ENCODE measurements around the gene LRCH2.

The LRCH2 gene

GRCh38 chrX:115183980-115184379, 49.9 kb downstream of the LRCH2 start:
- no peaks in the 10 kb centered on the region for H3K27me3 Mint-ChIP-seq
- peaks cover 3% of the 10 kb centered on the region for H3K9me3 Mint-ChIP-seq
- DNase-seq = no peak
- no peak overlapping the region for H3K27ac Mint-ChIP-seq
- no peaks in the 10 kb centered on the region for H3K36me3 Mint-ChIP-seq (ENCODE audit: low read depth)
- H3K4me1 Mint-ChIP-seq = no peaks in the 10 kb centered on the region
- ATAC-seq = no peak
- H3K4me3 Mint-ChIP-seq = no peak overlapping the region

GRCh38 chrX:115178473-115178872, 55.4 kb downstream of the LRCH2 start:
- H3K27ac Mint-ChIP-seq = no peak overlapping the region
- H3K4me1 Mint-ChIP-seq = no peaks in the 10 kb centered on the region
- no peaks in the 10 kb centered on the region for H3K9me3 Mint-ChIP-seq
- H3K27me3 Mint-ChIP-seq = no peaks in the 10 kb centered on the region
- H3K36me3 Mint-ChIP-seq (ENCODE audit: low read depth) = no peaks in the 10 kb centered on the region
- H3K4me3 Mint-ChIP-seq = no peak overlapping the region
- no peak for ATAC-seq
- DNase-seq = no peak

- no peaks in the 10 kb centered on the region for H3K27me3 Mint-ChIP-seq
- H3K36me3 Mint-ChIP-seq (ENCODE audit: low read depth) = no peaks in the 10 kb centered on the region
- no peak for ATAC-seq
- H3K4me3 Mint-ChIP-seq = no peak overlapping the region
- H3K9me3 Mint-ChIP-seq = no peaks in the 10 kb centered on the region
- no peaks in the 10 kb centered on the region for H3K4me1 Mint-ChIP-seq
- H3K27ac Mint-ChIP-seq = no peak overlapping the region
- DNase-seq = no peak
These were observed 56.0 kb downstream of the LRCH2 start for GRCh38 chrX:115177932-115178331.

GRCh38 chrX:115174548-115174947, 59.3 kb downstream of the LRCH2 start:
- no peak overlapping the region for H3K27ac Mint-ChIP-seq
- no peaks in the 10 kb centered on the region for H3K9me3 Mint-ChIP-seq
- ATAC-seq (no peak), DNase-seq (no peak)
- H3K4me1 Mint-ChIP-seq = no peaks in the 10 kb centered on the region
- H3K27me3 Mint-ChIP-seq = no peaks in the 10 kb centered on the region
- H3K36me3 Mint-ChIP-seq (ENCODE audit: low read depth) = no peaks in the 10 kb centered on the region
- no peak overlapping the region for H3K4me3 Mint-ChIP-seq

GRCh38 chrX:115173181-115173580, 60.7 kb downstream of the LRCH2 start:
- no peaks in the 10 kb centered on the region for H3K9me3 Mint-ChIP-seq
- DNase-seq = no peak
- no peak for ATAC-seq
- H3K4me1 Mint-ChIP-seq = no peaks in the 10 kb centered on the region
- no peaks in the 10 kb centered on the region for H3K36me3 Mint-ChIP-seq (ENCODE audit: low read depth)
- H3K27ac Mint-ChIP-seq = no peak overlapping the region
- H3K27me3 Mint-ChIP-seq = no peaks in the 10 kb centered on the region
- H3K4me3 Mint-ChIP-seq = no peak overlapping the region

- Mint-ChIP-seq H3K27ac (no peak overlapping the region), H3K27me3 (no peaks in the 10 kb centered on the region), H3K4me1 (no peaks in the 10 kb centered on the region), H3K9me3 (no peaks in the 10 kb centered on the region), H3K4me3 (no peak overlapping the region), H3K36me3 (ENCODE audit: low read depth) (no peaks in the 10 kb centered on the region)
- DNase-seq (no peak), ATAC-seq (no peak)
These were observed 86.7 kb downstream of the LRCH2 start for GRCh38 chrX:115147220-115147619.

- no peak overlapping the region for H3K4me3 Mint-ChIP-seq
- H3K4me1 Mint-ChIP-seq = no peaks in the 10 kb centered on the region
- ATAC-seq (no peak), DNase-seq (no peak)
- H3K36me3 Mint-ChIP-seq (ENCODE audit: low read depth) = no peaks in the 10 kb centered on the region
- H3K27me3 Mint-ChIP-seq = no peaks in the 10 kb centered on the region
- no peaks in the 10 kb centered on the region for H3K9me3 Mint-ChIP-seq
- no peak overlapping the region for H3K27ac Mint-ChIP-seq
These were observed 91.8 kb downstream of the LRCH2 start for GRCh38 chrX:115142057-115142456.

- DNase-seq = no peak
- H3K27me3 Mint-ChIP-seq = no peaks in the 10 kb centered on the region
- H3K4me1 Mint-ChIP-seq = no peaks in the 10 kb centered on the region
- H3K36me3 Mint-ChIP-seq (ENCODE audit: low read depth) = no peaks in the 10 kb centered on the region
- no peak for ATAC-seq
- H3K4me3 Mint-ChIP-seq = no peak overlapping the region
- H3K9me3 Mint-ChIP-seq = no peaks in the 10 kb centered on the region
- H3K27ac Mint-ChIP-seq = no peak overlapping the region
These were observed 95.9 kb downstream of the LRCH2 start for GRCh38 chrX:115138040-115138439.

- Mint-ChIP-seq H3K36me3 (ENCODE audit: low read depth) (no peaks in the 10 kb centered on the region), H3K4me3 (no peak overlapping the region), H3K27me3 (no peaks in the 10 kb centered on the region), H3K4me1 (no peaks in the 10 kb centered on the region), H3K27ac (no peak overlapping the region), H3K9me3 (no peaks in the 10 kb centered on the region)
- ATAC-seq (no peak), DNase-seq (no peak)
These were observed 99.5 kb downstream of the LRCH2 start for GRCh38 chrX:115134382-115134781.

GRCh38 chrX:115112411-115112810, 121.5 kb downstream of the LRCH2 start:
- H3K4me1 Mint-ChIP-seq = no peaks in the 10 kb centered on the region
- no peak for DNase-seq
- ATAC-seq = no peak
- H3K27me3 Mint-ChIP-seq = no peaks in the 10 kb centered on the region
- no peak overlapping the region for H3K27ac Mint-ChIP-seq
- H3K36me3 Mint-ChIP-seq (ENCODE audit: low read depth) = no peaks in the 10 kb centered on the region
- no peak overlapping the region for H3K4me3 Mint-ChIP-seq
- peaks cover 4% of the 10 kb centered on the region for H3K9me3 Mint-ChIP-seq

GRCh38 chrX:115098897-115099296, 135.0 kb downstream of the LRCH2 start:
- H3K36me3 Mint-ChIP-seq (ENCODE audit: low read depth) = no peaks in the 10 kb centered on the region
- H3K27ac Mint-ChIP-seq = no peak overlapping the region
- no peaks in the 10 kb centered on the region for H3K9me3 Mint-ChIP-seq
- no peaks in the 10 kb centered on the region for H3K27me3 Mint-ChIP-seq
- ATAC-seq (no peak), DNase-seq (no peak)
- no peaks in the 10 kb centered on the region for H3K4me1 Mint-ChIP-seq
- no peak overlapping the region for H3K4me3 Mint-ChIP-seq

GRCh38 chrX:115093191-115093590, 140.7 kb downstream of the LRCH2 start:
- Mint-ChIP-seq H3K4me1 (no peaks in the 10 kb centered on the region), H3K27ac (no peak overlapping the region), H3K36me3 (ENCODE audit: low read depth) (no peaks in the 10 kb centered on the region), H3K9me3 (no peaks in the 10 kb centered on the region), H3K27me3 (no peaks in the 10 kb centered on the region), H3K4me3 (no peak overlapping the region)
- ATAC-seq = no peak
- DNase-seq = no peak

GRCh38 chrX:115089419-115089818, 144.5 kb downstream of the LRCH2 start:
- no peaks in the 10 kb centered on the region for H3K27me3 Mint-ChIP-seq
- H3K4me3 Mint-ChIP-seq = no peak overlapping the region
- H3K4me1 Mint-ChIP-seq = no peaks in the 10 kb centered on the region
- no peaks in the 10 kb centered on the region for H3K36me3 Mint-ChIP-seq (ENCODE audit: low read depth)
- DNase-seq (no peak), ATAC-seq (no peak)
- H3K9me3 Mint-ChIP-seq = no peaks in the 10 kb centered on the region
- no peak overlapping the region for H3K27ac Mint-ChIP-seq

GRCh38 chrX:115068896-115069295, 165.0 kb downstream of the LRCH2 start:
- no peaks in the 10 kb centered on the region for H3K36me3 Mint-ChIP-seq (ENCODE audit: low read depth)

GRCh38 chrX:115067812-115068211, 166.1 kb downstream of the LRCH2 start:
- no peaks in the 10 kb centered on the region for H3K36me3 Mint-ChIP-seq (ENCODE audit: low read depth)
- no peaks in the 10 kb centered on the region for H3K4me1 Mint-ChIP-seq
- H3K27me3 Mint-ChIP-seq = no peaks in the 10 kb centered on the region

More at GRCh38 chrX:115068896-115069295, 165.0 kb downstream of the LRCH2 start:
- ATAC-seq (no peak), DNase-seq (no peak)
- H3K4me3 Mint-ChIP-seq = no peak overlapping the region
- H3K9me3 Mint-ChIP-seq = no peaks in the 10 kb centered on the region
- no peaks in the 10 kb centered on the region for H3K27me3 Mint-ChIP-seq
- H3K27ac Mint-ChIP-seq = no peak overlapping the region
- no peaks in the 10 kb centered on the region for H3K4me1 Mint-ChIP-seq

GRCh38 chrX:115065304-115065703, 168.6 kb downstream of the LRCH2 start:
- no peak for DNase-seq
- Mint-ChIP-seq H3K27ac (no peak overlapping the region), H3K9me3 (no peaks in the 10 kb centered on the region), H3K4me1 (no peaks in the 10 kb centered on the region), H3K27me3 (no peaks in the 10 kb centered on the region), H3K36me3 (ENCODE audit: low read depth) (no peaks in the 10 kb centered on the region), H3K4me3 (no peak overlapping the region)
- ATAC-seq = no peak

More at GRCh38 chrX:115067812-115068211, 166.1 kb downstream of the LRCH2 start:
- no peak for DNase-seq
- H3K4me3 Mint-ChIP-seq = no peak overlapping the region
- H3K9me3 Mint-ChIP-seq = no peaks in the 10 kb centered on the region
- no peak overlapping the region for H3K27ac Mint-ChIP-seq
- ATAC-seq = no peak

Data from activated naive CD8-positive, alpha-beta T cell treated with anti-CD3 and anti-CD28 coated beads, Interleukin-2, amount 50 U/mL, for 24 hours (primary cell).